NK-92 (cell line): ENCODE data around the gene MTA3.

Experiments
- DNase-seq: peaks from one replicate; lab custom pipeline; 2025; ENCODE audit not compliant: unreplicated experiment; lab: John Stamatoyannopoulos, UW

The MTA3 gene

GRCh38 chr2:42658306-42658705 lies 89.9 kb downstream of the MTA3 start:
- no peak for DNase-seq

GRCh38 chr2:42659609-42660008 lies 91.2 kb downstream of the MTA3 start:
- no peak for DNase-seq

- no peak for DNase-seq
Observed at GRCh38 chr2:42663106-42663780, 94.8 kb downstream of the MTA3 start.

- DNase-seq, result no peak
Observed at GRCh38 chr2:42663828-42664227, 95.4 kb downstream of the MTA3 start.

- no peak for DNase-seq
Observed at GRCh38 chr2:42673989-42674579, 105.7 kb downstream of the MTA3 start.

GRCh38 chr2:42675815-42676214 lies 107.4 kb downstream of the MTA3 start:
- no peak for DNase-seq

GRCh38 chr2:42685303-42685702 lies 116.9 kb downstream of the MTA3 start:
- DNase-seq, result no peak

GRCh38 chr2:42693013-42693615 lies 124.7 kb downstream of the MTA3 start:
- no peak for DNase-seq

GRCh38 chr2:42693688-42694479 lies 125.5 kb downstream of the MTA3 start:
- no peak for DNase-seq

- no peak for DNase-seq
Observed at GRCh38 chr2:42696987-42697386, 128.6 kb downstream of the MTA3 start.

- DNase-seq, result no peak
Observed at GRCh38 chr2:42698940-42699339, 130.5 kb downstream of the MTA3 start.

- DNase-seq, result no peak
Observed at GRCh38 chr2:42706836-42707235, 138.4 kb downstream of the MTA3 start.

- DNase-seq, result no peak
Observed at GRCh38 chr2:42708179-42708578, 139.7 kb downstream of the MTA3 start.

GRCh38 chr2:42711896-42712295 lies 143.5 kb downstream of the MTA3 start:
- DNase-seq, result no peak

- no peak for DNase-seq
Observed at GRCh38 chr2:42712934-42713333, 144.5 kb downstream of the MTA3 start.

GRCh38 chr2:42713920-42714319 lies 145.5 kb downstream of the MTA3 start:
- DNase-seq, result no peak

- DNase-seq, result no peak
Observed at GRCh38 chr2:42714686-42715085, 146.3 kb downstream of the MTA3 start.

- no peak for DNase-seq
Observed at GRCh38 chr2:42721898-42722297, 153.5 kb downstream of the MTA3 start.

GRCh38 chr2:42722320-42723190 lies 154.1 kb downstream of the MTA3 start:
- DNase-seq, result no peak

- DNase-seq, result no peak
Observed at GRCh38 chr2:42723465-42723864, 155.0 kb downstream of the MTA3 start.

- no peak for DNase-seq
Observed at GRCh38 chr2:42724886-42725285, 156.5 kb downstream of the MTA3 start.
